HG02610 (cell line): Measurements from ENCODE around the gene KCNQ1OT1.
"Not testable (repeated sequence)": the region's sequence is repeated elsewhere in the genome, so short reads cannot be mapped to it uniquely, and the experiment has no call there.

Experiments
- ATAC-seq: cut with Tn5 transposase; IDR thresholded peaks from one replicate; pipeline ENCODE4 v1.9.1; 2021; ENCODE audit warnings: mild to moderate bottlenecking, moderate library complexity; ENCODE audit not compliant: unreplicated experiment

The KCNQ1OT1 gene

DNA sequence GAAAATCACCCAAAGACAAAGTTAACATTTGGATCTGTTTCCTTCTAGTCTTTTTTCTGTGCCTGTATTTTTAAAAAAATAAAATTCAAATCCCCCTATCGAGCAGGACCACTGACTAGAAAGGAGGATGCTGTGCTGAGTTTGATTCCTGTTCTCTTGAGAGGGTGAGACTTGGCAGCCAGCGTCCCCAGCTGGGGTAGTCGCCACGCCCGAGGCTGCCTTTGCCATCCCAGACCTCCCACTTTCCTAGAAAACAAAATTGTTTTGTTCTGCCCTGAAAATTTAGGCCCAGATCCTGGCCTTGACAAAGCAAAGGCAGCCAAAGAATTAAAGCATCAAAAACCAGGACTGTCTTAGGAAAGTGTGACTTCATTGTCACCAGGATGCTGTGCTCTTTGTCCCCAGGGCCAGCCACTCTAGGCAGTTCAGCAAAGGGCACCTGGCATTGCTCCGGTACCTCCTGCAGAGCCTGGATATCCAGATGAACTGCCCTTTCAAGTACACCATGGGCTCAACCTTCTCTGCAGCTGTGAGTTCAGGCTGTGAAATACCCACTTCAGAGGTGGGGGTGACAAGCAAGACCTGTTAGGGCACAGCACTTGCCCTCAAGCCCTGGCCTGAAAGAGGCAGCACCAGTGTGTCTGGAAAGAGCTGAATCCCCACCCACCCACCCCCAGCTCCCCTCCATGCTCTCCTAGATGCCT, 44.6 kb downstream of the KCNQ1OT1 start:
- ATAC-seq = no peak

DNA sequence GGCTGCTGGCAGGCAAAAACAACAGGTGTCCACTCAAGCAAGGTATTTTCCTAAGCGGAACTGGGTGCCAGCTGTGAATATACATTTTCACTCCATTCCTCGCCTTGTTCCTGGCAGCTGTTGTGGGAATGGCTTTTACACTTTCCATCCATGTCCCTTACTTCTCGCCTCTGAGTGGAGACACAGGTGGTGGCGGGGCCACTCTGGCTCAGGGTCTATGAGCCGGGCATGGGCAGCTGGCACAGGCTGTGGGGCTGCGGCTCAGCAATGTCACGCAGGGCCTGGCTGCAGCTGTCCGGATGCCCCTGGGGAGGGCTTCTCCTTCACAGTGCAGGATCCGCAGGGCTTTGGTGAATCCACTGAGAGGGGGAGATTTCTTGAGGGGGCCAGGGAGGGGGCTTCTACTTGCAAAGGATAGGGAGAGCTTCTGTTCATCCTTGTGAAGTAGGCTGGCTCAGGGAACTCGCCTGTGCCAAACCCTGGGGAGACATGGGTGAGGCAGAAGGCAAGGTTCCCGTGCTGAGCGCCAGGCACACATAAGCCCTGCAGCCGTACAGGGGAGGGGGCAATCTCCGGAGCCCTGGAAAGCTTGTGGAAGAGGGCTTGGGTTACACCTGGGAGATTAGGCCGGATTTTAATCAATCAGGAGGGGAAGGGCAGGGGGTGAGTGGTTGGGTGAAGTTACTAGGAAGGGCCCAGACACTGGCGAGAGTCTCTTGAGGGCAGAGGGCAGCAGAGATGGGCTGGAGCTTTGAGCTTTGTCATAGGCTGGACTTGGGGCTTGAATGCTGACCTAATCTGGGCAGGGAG, 45.7 kb downstream of the KCNQ1OT1 start:
- no peak for ATAC-seq

GRCh38 chr11:2653198-2653551, 46.6 kb downstream of the KCNQ1OT1 start:
- ATAC-seq = no peak

- ATAC-seq = no peak
Measured at GRCh38 chr11:2652333-2653197, 47.2 kb downstream of the KCNQ1OT1 start.

GRCh38 chr11:2651826-2652271, 47.9 kb downstream of the KCNQ1OT1 start:
- no peak for ATAC-seq

GRCh38 chr11:2651054-2651617, 48.7 kb downstream of the KCNQ1OT1 start:
- no peak for ATAC-seq

GRCh38 chr11:2650343-2650867, 49.4 kb downstream of the KCNQ1OT1 start:
- ATAC-seq = no peak

DNA sequence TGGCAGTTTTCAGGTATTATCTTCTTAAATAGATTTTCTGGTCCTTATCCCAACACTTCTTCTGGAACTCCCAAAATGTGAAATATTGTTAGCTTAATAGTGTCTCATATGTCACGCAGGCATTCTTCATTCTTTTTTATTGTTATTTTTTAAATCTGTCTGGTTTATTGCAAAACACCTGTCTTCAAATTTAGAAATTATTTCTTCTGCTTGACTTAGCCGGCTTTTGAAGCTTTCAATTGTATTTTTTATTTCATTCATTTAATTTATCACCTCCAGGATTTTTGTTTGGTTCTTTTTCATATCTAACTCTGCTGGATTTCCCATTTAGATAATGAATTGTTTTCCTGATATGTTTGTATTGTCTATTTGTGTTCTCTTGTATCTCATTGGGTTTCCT, 49.9 kb downstream of the KCNQ1OT1 start:
- ATAC-seq = no peak

DNA sequence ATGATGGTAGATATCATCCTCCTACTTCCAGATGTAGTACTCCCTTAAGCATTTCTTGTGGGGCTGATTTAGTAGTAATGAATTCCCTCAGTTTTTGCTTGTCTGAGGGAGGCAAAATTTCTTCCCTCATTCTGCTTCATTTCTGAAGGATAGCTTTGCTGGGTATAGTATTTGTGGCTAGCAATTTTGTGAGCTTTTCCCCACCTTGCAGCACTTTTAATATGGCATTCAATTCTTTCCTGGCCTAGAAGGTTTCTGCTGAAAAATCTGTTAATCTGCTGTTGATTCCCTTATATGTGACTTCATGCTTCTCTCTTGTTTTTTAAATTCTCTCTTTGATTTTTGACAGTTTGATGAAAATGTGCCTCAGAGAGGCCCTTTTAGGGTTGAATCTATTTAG, 50.4 kb downstream of the KCNQ1OT1 start:
- ATAC-seq = no peak

DNA sequence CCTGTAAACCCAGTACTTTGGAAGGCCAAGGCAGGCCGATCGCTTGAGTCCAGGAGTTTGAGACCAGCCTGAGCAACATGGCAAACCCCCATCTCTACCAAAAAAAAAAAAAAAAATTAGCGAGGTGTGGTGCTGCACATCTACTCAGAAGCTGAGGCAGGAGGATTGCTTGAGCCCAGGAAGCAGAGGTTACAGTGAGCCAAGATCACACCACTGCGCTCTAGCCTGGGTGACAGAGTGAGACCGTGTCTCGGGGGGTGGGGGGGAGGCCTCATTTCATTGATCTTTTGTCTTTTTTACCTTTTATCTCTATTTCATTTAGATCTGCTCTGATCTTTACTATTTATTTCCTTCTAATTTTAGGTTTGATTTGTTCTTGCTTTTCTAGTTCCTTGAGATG, 51.8 kb downstream of the KCNQ1OT1 start:
- no peak for ATAC-seq

- ATAC-seq = no peak
Measured at GRCh38 chr11:2647167-2647566, 52.6 kb downstream of the KCNQ1OT1 start.

- ATAC-seq = no peak
Measured at GRCh38 chr11:2645779-2646118, 54.0 kb downstream of the KCNQ1OT1 start.

DNA sequence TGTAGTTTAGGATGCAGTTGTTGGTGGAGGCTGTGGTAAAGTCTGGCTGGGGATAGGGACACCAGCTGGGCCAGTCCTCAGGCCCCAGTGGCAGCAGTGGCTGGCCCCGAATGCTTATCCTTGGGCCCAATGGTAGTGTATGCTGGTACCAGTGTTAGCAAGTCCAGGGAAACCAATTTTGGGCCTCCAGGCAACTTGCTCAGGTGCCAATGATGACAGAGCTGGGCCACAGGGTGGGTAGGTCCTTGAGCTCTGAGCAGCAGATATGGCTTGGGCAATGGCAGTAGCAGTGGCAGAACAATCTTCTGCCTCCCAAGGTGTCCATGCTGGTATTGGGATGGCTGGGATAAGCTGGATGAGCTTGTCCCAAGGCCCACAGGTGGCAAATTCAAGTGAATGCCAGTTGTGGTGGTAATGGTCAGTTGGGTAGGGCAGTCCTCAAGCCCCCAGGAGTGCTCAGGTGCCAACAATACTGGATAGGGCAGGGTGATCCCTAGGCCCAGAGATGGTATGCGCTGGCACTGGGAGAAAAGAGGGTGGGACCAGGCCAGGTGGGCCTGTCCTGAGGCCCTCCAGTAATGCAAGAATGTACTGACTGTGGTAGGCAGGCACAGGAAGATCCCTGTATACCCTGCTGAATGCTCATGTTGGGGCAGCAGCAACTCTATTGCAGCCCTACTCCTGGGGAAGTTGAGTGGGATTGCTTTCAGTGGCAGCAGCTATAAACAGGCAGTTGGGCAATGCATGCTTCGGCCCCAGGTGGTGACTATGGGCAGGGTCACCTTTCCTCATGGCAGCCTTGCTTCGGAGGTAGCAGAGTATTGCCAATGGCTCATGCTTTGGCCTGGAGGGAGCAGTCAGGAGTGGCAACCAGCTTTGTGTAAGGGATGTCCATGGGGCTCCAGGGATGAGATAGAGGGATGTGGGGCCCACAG, 54.7 kb downstream of the KCNQ1OT1 start:
- ATAC-seq = no peak

- no peak for ATAC-seq
Measured at GRCh38 chr11:2643746-2644145, 56.0 kb downstream of the KCNQ1OT1 start.

GRCh38 chr11:2641623-2642022, 58.2 kb downstream of the KCNQ1OT1 start:
- no peak for ATAC-seq

GRCh38 chr11:2639763-2640162, 60.0 kb downstream of the KCNQ1OT1 start:
- ATAC-seq = not testable (repeated sequence)

DNA sequence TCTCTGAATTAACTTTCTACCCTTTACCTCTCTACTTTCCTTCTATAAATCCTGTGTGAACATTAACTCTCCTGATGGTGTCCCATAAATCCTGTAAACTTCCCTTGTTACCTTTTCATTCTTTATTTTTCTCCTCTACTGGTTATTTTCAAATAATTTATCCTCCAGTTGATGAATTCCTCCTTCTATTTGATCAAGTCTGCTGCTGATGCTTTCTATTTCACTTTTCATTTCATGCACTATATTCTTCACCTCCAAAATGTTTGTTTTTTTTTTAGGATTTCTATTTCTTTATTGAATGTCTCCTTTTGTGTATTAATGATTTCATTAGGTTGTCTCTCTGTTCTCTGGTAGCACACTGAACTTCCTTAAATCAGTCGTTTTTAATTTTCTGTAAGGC, 68.6 kb downstream of the KCNQ1OT1 start:
- ATAC-seq = no peak

DNA sequence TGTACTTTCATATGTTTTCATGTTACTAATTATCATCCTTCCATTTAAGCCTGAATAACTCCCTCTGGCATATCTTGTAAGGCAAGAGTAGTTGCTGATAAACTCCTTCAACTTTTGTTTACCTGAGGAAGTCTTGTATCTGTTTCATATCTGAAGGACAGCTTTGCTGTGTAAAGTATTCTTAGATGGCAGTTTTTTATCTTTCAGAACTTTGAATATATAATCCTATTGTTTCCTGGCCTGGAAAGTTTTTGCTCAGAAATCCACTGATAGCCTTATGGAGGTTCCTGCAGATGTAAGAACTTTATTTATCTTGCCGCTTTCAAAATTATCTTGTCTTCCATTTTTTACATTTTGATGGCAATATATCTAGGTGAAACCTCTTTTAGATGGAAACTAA, 69.1 kb downstream of the KCNQ1OT1 start:
- no peak for ATAC-seq

- no peak for ATAC-seq
Measured at GRCh38 chr11:2625183-2625582, 74.6 kb downstream of the KCNQ1OT1 start.

DNA sequence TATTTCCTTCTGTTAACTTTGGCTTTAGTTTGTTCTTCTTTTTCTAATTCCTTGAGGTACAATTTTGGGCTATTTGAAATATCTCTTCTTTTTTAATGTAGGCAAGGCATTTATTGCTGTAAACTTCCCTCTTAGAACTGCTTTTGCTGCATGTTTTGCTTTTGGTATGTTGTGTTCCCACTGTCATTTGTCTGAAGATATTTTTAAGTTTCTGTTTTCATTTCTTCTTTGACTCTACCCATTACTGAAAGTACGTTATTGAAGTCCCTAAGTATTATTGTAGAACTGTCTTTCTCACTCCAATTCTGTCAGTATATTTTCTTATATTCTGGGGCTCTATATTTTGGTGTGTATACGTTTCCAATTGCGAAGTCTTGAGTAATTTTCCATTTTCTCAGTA, 77.9 kb downstream of the KCNQ1OT1 start:
- peak; percentile 58 for ATAC-seq
